Measurements from ENCODE around the gene TEC.

TEC gene

DNA sequence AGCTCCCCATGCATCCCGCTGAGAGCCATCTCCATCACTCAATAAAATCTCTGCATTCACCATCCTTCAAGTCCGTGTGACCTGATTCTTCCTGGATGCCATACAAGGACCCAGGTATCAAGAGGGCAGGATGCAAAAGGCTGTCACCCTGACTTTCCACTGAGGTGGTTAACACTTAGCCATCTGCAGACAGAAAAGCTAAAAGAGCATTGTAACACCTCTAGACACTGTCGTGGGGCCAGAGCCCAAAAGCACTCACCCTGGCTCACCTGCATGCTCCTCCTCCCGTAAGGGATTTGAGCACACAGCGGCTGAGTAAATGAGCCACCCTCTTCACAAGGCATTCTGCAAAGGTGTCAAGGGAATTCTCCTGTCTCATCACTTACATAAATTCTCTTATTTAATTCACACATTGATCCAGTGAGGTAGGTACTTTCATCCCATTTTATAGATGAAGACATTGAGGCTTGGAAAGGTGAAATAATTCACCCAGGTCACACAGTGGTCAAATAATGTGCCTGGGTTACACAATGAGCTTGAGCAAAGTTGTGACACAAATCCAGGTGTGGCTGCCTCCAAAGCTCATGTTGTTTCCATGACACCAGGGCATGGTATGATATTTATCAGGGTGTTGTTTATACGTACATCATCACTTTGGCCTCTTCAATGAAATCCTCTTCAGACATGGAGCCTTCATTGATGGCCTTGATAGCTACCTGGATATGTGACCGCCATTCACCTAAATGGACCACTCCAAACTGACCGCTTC lies 183.6 kb downstream of the TEC start:
- no peak overlapping the region for H3K27ac Mint-ChIP-seq (ENCODE audit: low read depth)
- ATAC-seq (replicated peaks; ENCODE audit: extremely low read depth, poor library complexity, severe bottlenecking) (no peak), DNase-seq (ENCODE audit: low spot score in 2 of 2) (no peak)
- peaks cover 10% of the 10 kb centered on the region for H3K36me3 Mint-ChIP-seq (ENCODE audit: insufficient read depth)
- peaks cover 5% of the 10 kb centered on the region for H3K4me1 Mint-ChIP-seq
- no peak overlapping the region for H3K4me3 Mint-ChIP-seq
- H3K9me3 Mint-ChIP-seq = no peaks in the 10 kb centered on the region
- H3K27me3 Mint-ChIP-seq = peaks cover 10% of the 10 kb centered on the region
